Activated T-cell treated with anti-CD3 and anti-CD28 coated beads, Interleukin-2, amount 50 U/mL, for 24 hours (primary cell): ENCODE data around the gene SPINDOC.
"Not testable (repeated sequence)": the region's sequence is repeated elsewhere in the genome, so short reads cannot be mapped to it uniquely, and the experiment has no call there.

Experiments
- DNase-seq: peaks from one replicate; pipeline ENCODE4 v3.0.0-alpha.2; 2020
- H3K27ac Mint-ChIP-seq: 2 replicates; pipeline ENCODE4 v1.8.0; 2020; ENCODE audit warnings: mild to moderate bottlenecking, mixed read lengths
- H3K27me3 Mint-ChIP-seq: 2 replicates; pipeline ENCODE4 v1.8.0; 2020; ENCODE audit warnings: mixed read lengths
- H3K36me3 Mint-ChIP-seq: 2 replicates; pipeline ENCODE4 v1.8.0; 2020; ENCODE audit warnings: low read depth, mixed read lengths
- H3K4me1 Mint-ChIP-seq: 2 replicates; pipeline ENCODE4 v1.8.0; 2020; ENCODE audit warnings: low read depth, mixed read lengths
- H3K4me3 Mint-ChIP-seq: 2 replicates; pipeline ENCODE4 v1.8.0; 2020; ENCODE audit warnings: mild to moderate bottlenecking, moderate library complexity, mixed read lengths
- H3K9me3 Mint-ChIP-seq: 2 replicates; pipeline ENCODE4 v1.8.0; 2020; ENCODE audit warnings: mixed read lengths

Gene SPINDOC

DNA sequence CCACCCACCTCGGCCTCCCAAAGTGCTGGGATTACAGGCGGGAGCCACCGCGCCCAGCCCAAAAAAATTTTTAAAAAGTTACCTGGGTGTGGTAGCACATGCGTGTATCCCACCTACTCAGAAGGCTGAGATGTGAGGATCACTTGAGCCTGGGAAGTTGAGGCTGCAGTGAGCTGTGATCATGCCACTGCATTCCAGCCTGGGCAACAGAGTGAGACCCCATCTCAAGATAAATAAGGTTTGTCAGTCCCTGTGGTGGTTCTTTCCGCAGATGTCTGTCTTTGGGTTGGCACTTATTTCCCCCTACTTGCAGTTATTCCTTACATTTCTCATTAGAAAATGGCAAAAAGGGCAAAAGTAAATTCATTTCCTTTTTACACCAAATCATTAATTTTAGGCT is 33.6 kb downstream of the SPINDOC start:
- peak overlapping the region; percentile 68 for H3K27ac Mint-ChIP-seq

GRCh38 chr11:63847363-63847762 is 34.1 kb downstream of the SPINDOC start:
- Mint-ChIP-seq H3K9me3 (no peaks in the 10 kb centered on the region), H3K4me1 (peaks cover 83% of the 10 kb centered on the region), H3K27me3 (no peaks in the 10 kb centered on the region), H3K36me3 (peaks cover 81% of the 10 kb centered on the region), H3K27ac (peak overlapping the region; percentile 68), H3K4me3 (no peak overlapping the region)
- DNase-seq, result no peak

More for the DNA sequence above, 33.6 kb downstream of the SPINDOC start:
- Mint-ChIP-seq H3K4me3 (no peak overlapping the region), H3K27me3 (no peaks in the 10 kb centered on the region), H3K4me1 (peaks cover 83% of the 10 kb centered on the region), H3K9me3 (no peaks in the 10 kb centered on the region), H3K36me3 (peaks cover 85% of the 10 kb centered on the region)
- DNase-seq, result no peak

DNA sequence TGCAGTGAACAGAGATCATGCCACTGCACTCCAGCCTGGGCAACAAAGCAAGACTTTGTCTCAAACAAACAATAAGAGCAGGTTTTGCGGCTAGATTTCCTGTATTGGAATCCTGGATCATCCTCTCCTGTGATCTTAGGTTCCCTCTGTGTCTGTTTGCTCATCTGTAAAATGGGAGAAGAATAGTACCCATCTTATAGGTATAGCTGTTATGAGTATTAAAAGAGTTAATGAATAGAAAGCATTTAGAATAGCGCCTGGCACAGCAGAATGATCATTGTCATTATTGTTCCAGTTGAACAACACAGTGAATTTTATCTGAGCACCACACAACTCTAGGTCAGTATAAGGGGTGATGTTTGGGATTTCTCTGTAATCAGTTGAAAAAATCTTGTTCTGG is 36.4 kb downstream of the SPINDOC start:
- Mint-ChIP-seq H3K4me3 (no peak overlapping the region), H3K27me3 (no peaks in the 10 kb centered on the region), H3K27ac (peak overlapping the region; percentile 59), H3K36me3 (peaks cover 72% of the 10 kb centered on the region), H3K4me1 (peaks cover 76% of the 10 kb centered on the region), H3K9me3 (no peaks in the 10 kb centered on the region)
- DNase-seq, result no peak

DNA sequence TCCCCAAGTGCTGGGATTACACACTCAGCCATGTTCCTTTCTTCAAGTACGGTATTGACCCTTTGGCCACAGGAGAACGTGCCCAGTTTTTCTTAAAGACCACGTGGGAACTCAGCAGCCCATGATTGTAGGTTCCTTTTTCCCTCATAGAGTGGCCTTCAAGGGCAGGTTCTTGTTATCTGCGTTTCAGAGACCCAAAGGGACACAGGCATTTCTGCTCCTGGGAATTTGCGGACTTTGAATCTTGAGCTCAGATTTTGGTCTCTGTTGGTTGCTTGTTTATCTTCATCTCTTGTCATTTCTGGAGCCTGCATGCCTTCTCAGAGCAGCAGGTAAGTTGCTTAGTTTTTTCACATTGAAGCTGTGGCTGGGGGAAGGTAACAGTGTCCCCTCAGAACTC is 37.7 kb downstream of the SPINDOC start:
- Mint-ChIP-seq H3K9me3 (no peaks in the 10 kb centered on the region), H3K4me1 (peaks cover 74% of the 10 kb centered on the region), H3K27me3 (no peaks in the 10 kb centered on the region), H3K36me3 (peaks cover 69% of the 10 kb centered on the region), H3K27ac (peak overlapping the region; percentile 88), H3K4me3 (peak overlapping the region; percentile 60)
- no peak for DNase-seq

DNA sequence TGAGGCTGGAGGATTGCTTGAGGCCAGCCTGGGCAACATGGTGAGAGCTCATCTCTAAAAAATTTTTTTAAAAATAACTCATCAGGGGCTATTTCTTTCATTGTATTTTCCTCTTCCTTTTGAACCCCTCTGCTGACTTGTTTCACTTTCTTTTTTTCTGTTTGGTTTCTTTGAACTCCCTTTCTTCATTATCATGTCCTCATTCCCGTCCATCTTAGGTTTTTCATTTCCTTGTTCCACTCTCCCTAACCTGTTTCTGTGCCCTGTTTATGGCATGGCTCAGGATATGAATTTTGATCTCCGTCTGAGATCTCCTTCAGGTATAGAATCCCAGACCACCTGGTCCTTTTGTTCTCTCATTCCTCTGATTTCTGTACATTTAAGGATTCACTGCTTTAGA is 38.1 kb downstream of the SPINDOC start:
- DNase-seq, result no peak
- Mint-ChIP-seq H3K4me1 (peaks cover 77% of the 10 kb centered on the region), H3K36me3 (peaks cover 67% of the 10 kb centered on the region), H3K27ac (peak overlapping the region; percentile 88), H3K4me3 (peak overlapping the region; percentile 60), H3K9me3 (no peaks in the 10 kb centered on the region), H3K27me3 (no peaks in the 10 kb centered on the region)

DNA sequence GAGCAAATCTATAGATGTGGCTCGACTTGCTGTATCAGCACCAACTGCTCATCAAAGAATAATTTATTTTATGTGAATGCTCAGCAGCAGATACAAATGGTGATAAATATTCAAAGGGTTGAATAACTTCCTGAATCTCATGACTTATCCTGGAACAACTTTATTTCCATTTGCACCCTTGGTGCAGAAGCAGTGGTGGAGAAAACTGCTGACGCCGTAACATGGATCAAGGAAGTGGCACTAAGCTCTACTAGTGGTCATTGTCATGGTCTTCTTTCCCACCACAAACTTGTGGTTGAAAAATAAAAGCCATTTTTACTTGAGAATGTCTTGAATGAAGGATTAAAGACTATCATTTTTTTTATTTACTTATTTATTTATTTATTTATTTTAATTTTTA is 40.2 kb downstream of the SPINDOC start:
- Mint-ChIP-seq H3K4me1 (peaks cover 65% of the 10 kb centered on the region), H3K4me3 (no peak overlapping the region), H3K36me3 (peaks cover 57% of the 10 kb centered on the region), H3K27me3 (no peaks in the 10 kb centered on the region), H3K27ac (no peak overlapping the region), H3K9me3 (no peaks in the 10 kb centered on the region)
- DNase-seq, result no peak

- DNase-seq, result no peak
- Mint-ChIP-seq H3K36me3 (peaks cover 56% of the 10 kb centered on the region), H3K4me1 (peaks cover 61% of the 10 kb centered on the region), H3K4me3 (no peak overlapping the region), H3K27me3 (no peaks in the 10 kb centered on the region), H3K9me3 (no peaks in the 10 kb centered on the region), H3K27ac (peak overlapping the region; percentile 76)
These were observed 41.4 kb downstream of the SPINDOC start for GRCh38 chr11:63854696-63855095.

DNA sequence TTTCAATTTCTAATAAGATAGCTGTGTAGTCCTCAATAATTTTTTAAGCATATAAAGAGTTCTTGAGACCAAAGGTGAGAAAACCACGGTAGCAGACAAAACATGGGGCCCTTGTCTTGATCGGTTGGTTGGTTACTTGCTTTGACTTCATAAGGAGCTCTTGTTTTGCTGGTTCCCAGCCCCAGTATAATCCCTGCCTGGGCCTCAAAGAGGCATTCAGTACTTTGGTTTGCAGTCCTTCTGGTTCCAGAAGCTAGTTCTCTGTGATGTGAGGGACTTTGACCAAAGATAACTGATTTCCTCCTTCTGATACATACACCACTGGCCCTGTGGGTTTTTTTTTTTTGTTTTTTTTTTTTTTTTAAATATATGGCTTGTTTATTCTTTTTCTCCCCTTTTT is 42.7 kb downstream of the SPINDOC start:
- Mint-ChIP-seq H3K4me1 (peaks cover 55% of the 10 kb centered on the region), H3K4me3 (no peak overlapping the region), H3K9me3 (no peaks in the 10 kb centered on the region), H3K27ac (no peak overlapping the region), H3K27me3 (no peaks in the 10 kb centered on the region), H3K36me3 (peaks cover 53% of the 10 kb centered on the region)
- no peak for DNase-seq

- H3K36me3 Mint-ChIP-seq, result peaks cover 45% of the 10 kb centered on the region
- no peaks in the 10 kb centered on the region for H3K9me3 Mint-ChIP-seq
- no peak for DNase-seq
- no peak overlapping the region for H3K4me3 Mint-ChIP-seq
- H3K4me1 Mint-ChIP-seq, result peaks cover 46% of the 10 kb centered on the region
- peak overlapping the region; percentile 47 for H3K27ac Mint-ChIP-seq
- H3K27me3 Mint-ChIP-seq, result no peaks in the 10 kb centered on the region
These were observed 45.6 kb downstream of the SPINDOC start for GRCh38 chr11:63858628-63859550.

DNA sequence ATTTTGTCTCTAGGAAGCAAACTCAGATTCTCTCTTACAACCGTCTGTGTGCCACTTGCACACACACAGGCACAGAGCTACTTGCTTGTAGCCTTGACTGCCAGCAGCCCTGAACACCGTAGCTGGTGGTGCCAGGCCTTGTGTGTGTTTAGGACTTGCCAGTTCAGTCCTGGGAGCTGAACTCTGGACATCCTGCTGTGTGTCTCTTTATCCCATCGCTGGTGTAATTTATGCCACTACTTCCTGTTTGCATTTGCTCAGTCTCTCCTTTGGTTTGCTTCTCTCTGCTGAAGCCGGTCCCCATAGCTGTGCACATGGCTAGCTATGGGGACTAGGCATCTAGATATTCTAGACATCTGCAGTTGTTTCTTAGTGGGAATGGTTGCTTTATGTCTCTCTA is 49.7 kb downstream of the SPINDOC start:
- H3K4me3 Mint-ChIP-seq, result no peak overlapping the region
- DNase-seq, result no peak
- H3K27me3 Mint-ChIP-seq, result no peaks in the 10 kb centered on the region
- H3K4me1 Mint-ChIP-seq, result peaks cover 58% of the 10 kb centered on the region
- H3K27ac Mint-ChIP-seq, result peak overlapping the region; percentile 73
- peaks cover 47% of the 10 kb centered on the region for H3K36me3 Mint-ChIP-seq
- no peaks in the 10 kb centered on the region for H3K9me3 Mint-ChIP-seq

DNA sequence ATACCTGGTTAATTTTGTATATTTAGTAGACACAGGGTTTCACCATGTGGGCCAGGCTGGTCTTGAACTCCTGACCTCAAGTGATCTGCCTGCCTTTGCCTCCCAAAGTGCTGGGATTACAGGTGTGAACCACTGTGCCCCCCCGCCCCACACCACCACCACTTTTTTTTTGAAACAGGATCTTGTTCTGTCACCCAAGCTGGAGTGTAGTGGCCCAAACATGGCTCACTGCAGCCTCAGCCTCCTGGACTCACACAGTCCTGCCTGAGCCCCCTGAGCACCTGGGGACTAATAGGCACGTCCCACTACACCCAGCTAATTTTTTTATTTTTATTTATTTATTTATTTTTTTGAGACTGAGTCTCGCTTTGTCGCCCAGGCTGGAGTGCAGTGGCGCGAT is 50.4 kb downstream of the SPINDOC start:
- H3K4me3 Mint-ChIP-seq, H3K27ac Mint-ChIP-seq, H3K27me3 Mint-ChIP-seq, DNase-seq, H3K9me3 Mint-ChIP-seq: not testable (repeated sequence)
- Mint-ChIP-seq H3K36me3 (peaks cover 49% of the 10 kb centered on the region), H3K4me1 (peaks cover 61% of the 10 kb centered on the region)

GRCh38 chr11:63866211-63866610 is 53.0 kb downstream of the SPINDOC start:
- peak overlapping the region; percentile 46 for H3K4me3 Mint-ChIP-seq
- DNase-seq, result peak; percentile 76
- no peaks in the 10 kb centered on the region for H3K27me3 Mint-ChIP-seq
- H3K27ac Mint-ChIP-seq, result peak overlapping the region; percentile 81
- H3K9me3 Mint-ChIP-seq, result no peaks in the 10 kb centered on the region
- H3K36me3 Mint-ChIP-seq, result peaks cover 52% of the 10 kb centered on the region
- H3K4me1 Mint-ChIP-seq, result peaks cover 77% of the 10 kb centered on the region

DNA sequence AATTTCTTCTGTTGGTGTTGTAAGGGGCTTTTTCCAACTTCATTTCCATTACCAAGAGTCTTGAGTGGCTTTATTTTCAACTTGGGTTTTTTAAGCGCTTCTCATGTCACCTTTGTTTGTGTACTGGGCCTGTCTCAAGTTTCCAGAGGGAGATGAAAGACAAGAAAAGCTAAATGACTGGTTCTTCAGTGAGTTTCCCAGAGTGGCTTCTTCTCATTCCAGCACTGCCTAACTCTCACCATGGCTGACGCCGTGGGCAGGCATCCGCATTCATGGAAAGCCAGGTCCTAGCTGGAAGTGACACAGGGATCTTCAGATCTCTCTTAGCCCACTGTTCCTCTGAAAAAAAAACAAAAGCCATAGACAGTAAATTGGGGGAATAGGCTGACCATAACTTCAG is 54.3 kb downstream of the SPINDOC start:
- DNase-seq, result no peak
- H3K27me3 Mint-ChIP-seq, result no peaks in the 10 kb centered on the region
- H3K36me3 Mint-ChIP-seq, result peaks cover 45% of the 10 kb centered on the region
- no peaks in the 10 kb centered on the region for H3K9me3 Mint-ChIP-seq
- H3K4me1 Mint-ChIP-seq, result peaks cover 82% of the 10 kb centered on the region
- no peak overlapping the region for H3K4me3 Mint-ChIP-seq
- H3K27ac Mint-ChIP-seq, result no peak overlapping the region

GRCh38 chr11:63868399-63869064 is 55.3 kb downstream of the SPINDOC start:
- H3K4me1 Mint-ChIP-seq, result peaks cover 82% of the 10 kb centered on the region
- H3K9me3 Mint-ChIP-seq, result no peaks in the 10 kb centered on the region
- peaks cover 47% of the 10 kb centered on the region for H3K36me3 Mint-ChIP-seq
- no peaks in the 10 kb centered on the region for H3K27me3 Mint-ChIP-seq
- peak overlapping the region; percentile 9 for H3K4me3 Mint-ChIP-seq
- peak overlapping the region; percentile 35 for H3K27ac Mint-ChIP-seq
- no peak for DNase-seq

- Mint-ChIP-seq H3K36me3 (peaks cover 50% of the 10 kb centered on the region), H3K4me1 (peaks cover 86% of the 10 kb centered on the region), H3K9me3 (no peaks in the 10 kb centered on the region), H3K27ac (peak overlapping the region; percentile 88), H3K4me3 (no peak overlapping the region), H3K27me3 (no peaks in the 10 kb centered on the region)
- no peak for DNase-seq
These were observed 55.9 kb downstream of the SPINDOC start for GRCh38 chr11:63869171-63869591.
